ENCODE measurements around the gene LRMDA.

The LRMDA gene

GRCh38 chr10:75708060-75708459 is 276.6 kb downstream of the LRMDA start:
- Histone ChIP-seq H3K27ac (ENCODE audit: low read length) (no peak overlapping the region), H3K4me2 (ENCODE audit: insufficient read depth, low read length) (no peak overlapping the region), H3K79me2 (ENCODE audit: insufficient read depth, low read length) (no peaks in the 10 kb centered on the region), H3K36me3 (ENCODE audit: insufficient read depth, low read length) (no peaks in the 10 kb centered on the region), H3K9me3 (ENCODE audit: insufficient read depth, low read length, severe bottlenecking) (no peaks in the 10 kb centered on the region), H3K27me3 (ENCODE audit: insufficient read depth, low read length, poor library complexity) (peaks cover 11% of the 10 kb centered on the region), H2AFZ (ENCODE audit: low read depth, low read length) (no peak overlapping the region), H3K4me3 (ENCODE audit: low read depth in 1 of 2, low read length in 2 of 2) (no peak overlapping the region), H3K4me1 (ENCODE audit: insufficient read depth, low read length) (no peaks in the 10 kb centered on the region), H4K20me1 (ENCODE audit: insufficient read depth, low read length) (no peaks in the 10 kb centered on the region; the same call in 1 of the 2 replicates), H3K9ac (ENCODE audit: low read depth, low read length) (no peak overlapping the region)
- TF ChIP-seq CTCF (IDR thresholded peaks at IDR 0.05; ENCODE audit: borderline replicate concordance, extremely low read depth, low read length, poor library complexity, severe bottlenecking) = no peak
- TF ChIP-seq EZH2 (IDR thresholded peaks at IDR 0.05; ENCODE audit: borderline replicate concordance, low read depth, low read length, severe bottlenecking) = no peak
- ATAC-seq (ENCODE audit: insufficient read depth, low read depth) (no peak), DNase-seq (no peak)

GRCh38 chr10:75709245-75709644 is 277.8 kb downstream of the LRMDA start:
- Histone ChIP-seq H3K27ac (ENCODE audit: low read length) (no peak overlapping the region), H3K36me3 (ENCODE audit: insufficient read depth, low read length) (no peaks in the 10 kb centered on the region), H4K20me1 (ENCODE audit: insufficient read depth, low read length) (no peaks in the 10 kb centered on the region; the same call in 1 of the 2 replicates), H3K4me3 (ENCODE audit: low read depth in 1 of 2, low read length in 2 of 2) (no peak overlapping the region), H3K9ac (ENCODE audit: low read depth, low read length) (no peak overlapping the region), H3K4me1 (ENCODE audit: insufficient read depth, low read length) (no peaks in the 10 kb centered on the region), H3K79me2 (ENCODE audit: insufficient read depth, low read length) (no peaks in the 10 kb centered on the region), H2AFZ (ENCODE audit: low read depth, low read length) (no peak overlapping the region), H3K4me2 (ENCODE audit: insufficient read depth, low read length) (no peak overlapping the region), H3K27me3 (ENCODE audit: insufficient read depth, low read length, poor library complexity) (peaks cover 13% of the 10 kb centered on the region), H3K9me3 (ENCODE audit: insufficient read depth, low read length, severe bottlenecking) (no peaks in the 10 kb centered on the region)
- DNase-seq (no peak), ATAC-seq (ENCODE audit: insufficient read depth, low read depth) (no peak)
- no peak for TF ChIP-seq EZH2 (IDR thresholded peaks at IDR 0.05; ENCODE audit: borderline replicate concordance, low read depth, low read length, severe bottlenecking)
- no peak for TF ChIP-seq CTCF (IDR thresholded peaks at IDR 0.05; ENCODE audit: borderline replicate concordance, extremely low read depth, low read length, poor library complexity, severe bottlenecking)

GRCh38 chr10:75709811-75710210 is 278.4 kb downstream of the LRMDA start:
- H4K20me1 ChIP-seq (ENCODE audit: insufficient read depth, low read length) = no peaks in the 10 kb centered on the region; the same call in 1 of the 2 replicates
- H3K79me2 ChIP-seq (ENCODE audit: insufficient read depth, low read length) = no peaks in the 10 kb centered on the region
- no peak overlapping the region for H3K9ac ChIP-seq (ENCODE audit: low read depth, low read length)
- no peaks in the 10 kb centered on the region for H3K36me3 ChIP-seq (ENCODE audit: insufficient read depth, low read length)
- no peaks in the 10 kb centered on the region for H3K9me3 ChIP-seq (ENCODE audit: insufficient read depth, low read length, severe bottlenecking)
- no peak overlapping the region for H2AFZ ChIP-seq (ENCODE audit: low read depth, low read length)
- H3K4me2 ChIP-seq (ENCODE audit: insufficient read depth, low read length) = no peak overlapping the region
- H3K4me1 ChIP-seq (ENCODE audit: insufficient read depth, low read length) = no peaks in the 10 kb centered on the region
- DNase-seq (no peak), ATAC-seq (ENCODE audit: insufficient read depth, low read depth) (no peak)
- TF ChIP-seq EZH2 (IDR thresholded peaks at IDR 0.05; ENCODE audit: borderline replicate concordance, low read depth, low read length, severe bottlenecking) = no peak
- TF ChIP-seq CTCF (IDR thresholded peaks at IDR 0.05; ENCODE audit: borderline replicate concordance, extremely low read depth, low read length, poor library complexity, severe bottlenecking) = no peak
- H3K4me3 ChIP-seq (ENCODE audit: low read depth in 1 of 2, low read length in 2 of 2) = no peak overlapping the region
- H3K27ac ChIP-seq (ENCODE audit: low read length) = no peak overlapping the region
- H3K27me3 ChIP-seq (ENCODE audit: insufficient read depth, low read length, poor library complexity) = peaks cover 10% of the 10 kb centered on the region

All from DND-41 (cell line).